Left lung (tissue), 10 donors: ENCODE measurements around the gene ACSF3. TPM values are rescaled to one million over a fixed set of nuclear protein-coding genes. Genes with fewer than 3 reads are reported as not detected.
A peak's percentile ranks its signal among the peaks of the same experiment; 100 is the strongest.
"Not testable (repeated sequence)": the region's sequence is repeated elsewhere in the genome, so short reads cannot be mapped to it uniquely, and the experiment has no call there.

ENCODE experiments used
- ATAC-seq: fragments of 200-7000 bp; cut with Tn5 transposase; one replicate; pipeline ENCODE4 v1.9.1; 2020; ENCODE audit warnings: moderate library complexity
- DNase-seq, 4 donors: peaks; one replicate each; pipeline ENCODE4 v3.0.0-alpha.2; 2013 to 2020
- H3K27ac ChIP-seq, 2 donors: fragments of 200-600 bp; sonication (generic) in 1 of 2; one replicate each; pipeline versions ENCODE4 v1.5.0 to v1.8.0; 2020 to 2021
- H3K27me3 ChIP-seq, 2 donors: fragments of 200-600 bp; sonication (generic) in 1 of 2; one replicate each; pipeline versions ENCODE4 v1.5.0 to v1.8.0; 2020 to 2021
- H3K36me3 ChIP-seq, 2 donors: fragments of 200-600 bp; sonication (generic) in 1 of 2; one replicate each; pipeline versions ENCODE4 v1.5.0 to v1.8.0; 2020 to 2021
- H3K4me1 ChIP-seq, 2 donors: fragments of 200-600 bp; one replicate each; pipeline ENCODE4 v1.8.0; 2021
- H3K4me3 ChIP-seq, 2 donors: fragments of 200-600 bp; sonication (generic) in 1 of 2; one replicate each; pipeline versions ENCODE4 v1.5.0 to v1.8.0; 2020 to 2021; ENCODE audit warnings: mild to moderate bottlenecking in 1 of 2
- H3K9me3 ChIP-seq, 2 donors: fragments of 200-600 bp; sonication (generic) in 1 of 2; one replicate each; pipeline versions ENCODE4 v1.5.0 to v1.8.0; 2020 to 2021
- CTCF ChIP-seq, 2 donors: fragments of 200-600 bp; sonication (generic) in 1 of 2; IDR thresholded peaks; one replicate each; pipeline versions ENCODE4 v1.5.0 to v1.8.0; 2021; ENCODE audit warnings: antibody characterized with exemption in 2 of 2
- intact Hi-C, 2 donors: fragments of 100-400 bp; cut with DNase I; formaldehyde crosslinking; loops; one replicate each; pipeline versions ENCODE4 v1.11.2 to v1.14.2; 2022
- polyA plus RNA-seq, 6 donors: library from polyadenylated mRNA; unstranded; fragments of 120-200 nt; gene quantifications; one replicate each; pipeline ENCODE4 v1.2.1, GENCODE V29; 2013; ENCODE audit not compliant: insufficient read length in 6 of 6
- total RNA-seq, 2 donors: library from RNA; stranded (reverse); fragmentation: NEBNext Ultra II Directional; extraction: Animal tissue kit (Norgen Biotek cat#: 25700); gene quantifications; one replicate each; pipeline ENCODE4 v1.2.1, GENCODE V29; 2021
- donor health status: DM: no; HTN: yes; CAD: no.
- donor health status: DM: no; HTN: no; CAD: no.

Gene ACSF3
- total and polyA plus RNA-seq, 8 donors = 30.0 to 38.4 (median 33.7) TPM

- intact Hi-C loops = no loop called here
- DNase-seq = no peak
- Histone ChIP-seq H3K27ac (no peak overlapping the region), H3K27me3 (peaks cover 0 to 63% of the 10 kb centered on the region in 2 donors), H3K4me3 (no peak overlapping the region), H3K36me3 (no peaks in the 10 kb centered on the region), H3K9me3 (no peaks in the 10 kb centered on the region), H3K4me1 (no peaks in the 10 kb centered on the region)
- no peak for TF ChIP-seq CTCF (IDR thresholded peaks at IDR 0.05)
- ATAC-seq = no peak
Measured at GRCh38 chr16:89069920-89070319, 23.7 kb upstream of the ACSF3 start.

- ATAC-seq = no peak
- H3K27me3 ChIP-seq = peaks cover 0 to 56% of the 10 kb centered on the region in 2 donors
- peak in 1 of 4 donors; percentile 47 for DNase-seq
- no peaks in the 10 kb centered on the region for H3K4me1 ChIP-seq
- intact Hi-C loops = no loop called here
- H3K27ac ChIP-seq = no peak overlapping the region
- H3K9me3 ChIP-seq = no peaks in the 10 kb centered on the region
- H3K36me3 ChIP-seq = no peaks in the 10 kb centered on the region
- no peak for TF ChIP-seq CTCF (IDR thresholded peaks at IDR 0.05)
- H3K4me3 ChIP-seq = no peak overlapping the region
Measured at GRCh38 chr16:89070590-89070989, 23.1 kb upstream of the ACSF3 start.

- ATAC-seq = no peak
- no peak for TF ChIP-seq CTCF (IDR thresholded peaks at IDR 0.05)
- peak in 2 of 4 donors; percentile 47 to 61 for DNase-seq
- intact Hi-C loops = no loop called here
- H3K27ac ChIP-seq = no peak overlapping the region
- no peaks in the 10 kb centered on the region for H3K9me3 ChIP-seq
- H3K27me3 ChIP-seq = peaks cover 0 to 45% of the 10 kb centered on the region in 2 donors
- H3K36me3 ChIP-seq = no peaks in the 10 kb centered on the region
- H3K4me1 ChIP-seq = no peaks in the 10 kb centered on the region
- no peak overlapping the region for H3K4me3 ChIP-seq
Measured at GRCh38 chr16:89071686-89072547, 21.7 kb upstream of the ACSF3 start.

- DNase-seq (peak in 1 of 4 donors; percentile 55), ATAC-seq (no peak)
- no peaks in the 10 kb centered on the region for H3K9me3 ChIP-seq
- no peaks in the 10 kb centered on the region for H3K4me1 ChIP-seq
- no peak overlapping the region for H3K27ac ChIP-seq
- intact Hi-C loops = no loop called here
- H3K27me3 ChIP-seq = peaks cover 0 to 37% of the 10 kb centered on the region in 2 donors
- no peak for TF ChIP-seq CTCF (IDR thresholded peaks at IDR 0.05)
- no peaks in the 10 kb centered on the region for H3K36me3 ChIP-seq
- no peak overlapping the region for H3K4me3 ChIP-seq
Measured at GRCh38 chr16:89072548-89073130, 21.0 kb upstream of the ACSF3 start.

GRCh38 chr16:89073346-89074071 is 20.1 kb upstream of the ACSF3 start:
- Histone ChIP-seq H3K27ac (no peak overlapping the region), H3K9me3 (no peaks in the 10 kb centered on the region), H3K4me3 (no peak overlapping the region), H3K4me1 (no peaks in the 10 kb centered on the region), H3K27me3 (peaks cover 0 to 29% of the 10 kb centered on the region in 2 donors), H3K36me3 (no peaks in the 10 kb centered on the region)
- TF ChIP-seq CTCF (IDR thresholded peaks at IDR 0.05) = no peak
- intact Hi-C loops = no loop called here
- peak in 1 of 4 donors; percentile 45 for DNase-seq
- no peak for ATAC-seq

GRCh38 chr16:89074072-89074674 is 19.5 kb upstream of the ACSF3 start:
- H3K27ac ChIP-seq, DNase-seq, H3K4me1 ChIP-seq, intact Hi-C loops, ATAC-seq, H3K4me3 ChIP-seq, H3K9me3 ChIP-seq, H3K36me3 ChIP-seq: not testable (repeated sequence)
- peaks cover 0 to 28% of the 10 kb centered on the region in 2 donors for H3K27me3 ChIP-seq
